Esophagus squamous epithelium (tissue), 5 donors: ENCODE results near the gene STARD7. TPM values are rescaled to one million over a fixed set of nuclear protein-coding genes. Genes with fewer than 3 reads are reported as not detected.

Source experiments
- DNase-seq: peaks from one replicate; lab custom pipeline; 2025; lab: John Stamatoyannopoulos, UW
- H3K27ac ChIP-seq, 4 donors: fragments of 200-600 bp; sonication (generic); one replicate each; pipeline ENCODE4 v1.5.1; 2016 to 2019; ENCODE audit warnings: mild to moderate bottlenecking in 1 of 4
- H3K27me3 ChIP-seq, 4 donors: fragments of 200-600 bp; sonication (generic); 1 replicate in 3 of 4; 2 replicates in 1 of 4; pipeline versions ENCODE4 v1.5.1 to v1.6.0; 2017 to 2021; ENCODE audit warnings: antibody characterized with exemption in 1 of 4
- H3K36me3 ChIP-seq, 3 donors: fragments of 200-600 bp; sonication (generic); one replicate each; pipeline ENCODE4 v1.5.1; 2016 to 2019
- H3K4me1 ChIP-seq, 3 donors: fragments of 200-600 bp; sonication (generic); one replicate each; pipeline ENCODE4 v1.5.1; 2017 to 2019
- H3K4me3 ChIP-seq, 4 donors: fragments of 200-600 bp; sonication (generic); 1 replicate in 3 of 4; 2 replicates in 1 of 4; pipeline ENCODE4 v1.5.1; 2016 to 2019; ENCODE audit warnings: mild to moderate bottlenecking in 2 of 4, moderate library complexity in 1 of 4
- H3K9me3 ChIP-seq, 3 donors: fragments of 200-600 bp; sonication (generic); one replicate each; pipeline ENCODE4 v1.5.1; 2016 to 2019
- CTCF ChIP-seq, 6 experiments: fragments of 450-650 bp in 4 of 6; fragments of 200-600 bp in 2 of 6; sonication (generic) in 2 of 6; IDR thresholded peaks; one replicate each; pipeline ENCODE4 v1.5.1; 2016 to 2019; ENCODE audit warnings: antibody characterized with exemption in 6 of 6, mild to moderate bottlenecking in 4 of 6, moderate library complexity in 4 of 6
- POLR2A ChIP-seq, 4 donors: fragments of 450-650 bp; IDR thresholded peaks; one replicate each; pipeline ENCODE4 v1.6.1; 2017; ENCODE audit warnings: antibody characterized with exemption in 4 of 4, mild to moderate bottlenecking in 4 of 4, moderate library complexity in 3 of 4
- WGBS, 2 donors: methylation state at CpG; one replicate each; pipeline ENCODE4 v1.1.5; 2018; 5-methylcytosine and 5-hydroxymethylcytosine counted together
- intact Hi-C: fragments of 100-400 bp; cut with DNase I; formaldehyde crosslinking; loops from one replicate; pipeline ENCODE4 v1.15.0; 2022
- total RNA-seq, 4 donors: library from RNA; depleted of rRNA; stranded (reverse); fragments of >200 nt; gene quantifications; one replicate each; pipeline ENCODE4 v1.1.0, GENCODE V29; 2016
- donor health status: DM: yes; HTN: yes; CAD: no.

Gene STARD7
- total RNA-seq, 4 donors from 2014 or later, result 84.2 to 137 (median 111) TPM

GRCh38 chr2:96158554-96158940, 50.1 kb downstream of the STARD7 start:
- no peak overlapping the region for H3K27ac ChIP-seq
- no peak overlapping the region for H3K4me3 ChIP-seq
- intact Hi-C loops, result no loop called here
- no peak for DNase-seq
- TF ChIP-seq CTCF (IDR thresholded peaks at IDR 0.05), result no peak
- TF ChIP-seq POLR2A (IDR thresholded peaks at IDR 0.05), result no peak
- peaks cover 0 to 23% (median 0%) of the 10 kb centered on the region in 4 donors for H3K27me3 ChIP-seq
- no peaks in the 10 kb centered on the region for H3K36me3 ChIP-seq
- peaks cover 0 to 11% (median 0%) of the 10 kb centered on the region in 3 donors for H3K4me1 ChIP-seq
- WGBS, 2 donors, result 88 to 100% methylated on average over 1 to 4 of the region's 14 CpGs
- no peaks in the 10 kb centered on the region for H3K9me3 ChIP-seq

- H3K36me3 ChIP-seq, result no peaks in the 10 kb centered on the region
- no peak overlapping the region for H3K27ac ChIP-seq
- H3K9me3 ChIP-seq, result no peaks in the 10 kb centered on the region
- DNase-seq, result no peak
- no peak overlapping the region for H3K4me3 ChIP-seq
- WGBS, 2 donors, result 54 to 63% methylated on average over 7 to 8 of the region's 19 CpGs
- intact Hi-C loops, result no loop called here
- peaks cover 0 to 11% (median 0%) of the 10 kb centered on the region in 3 donors for H3K4me1 ChIP-seq
- no peak for TF ChIP-seq CTCF (IDR thresholded peaks at IDR 0.05)
- no peak for TF ChIP-seq POLR2A (IDR thresholded peaks at IDR 0.05)
- peaks cover 0 to 23% (median 0%) of the 10 kb centered on the region in 4 donors for H3K27me3 ChIP-seq
Measured at GRCh38 chr2:96157649-96158553, 50.7 kb downstream of the STARD7 start.

GRCh38 chr2:96156926-96157648, 51.5 kb downstream of the STARD7 start:
- Histone ChIP-seq H3K27me3 (peaks cover 0 to 23% (median 0%) of the 10 kb centered on the region in 4 donors), H3K9me3 (no peaks in the 10 kb centered on the region), H3K4me3 (no peak overlapping the region), H3K4me1 (peaks cover 0 to 11% (median 0%) of the 10 kb centered on the region in 3 donors), H3K36me3 (no peaks in the 10 kb centered on the region), H3K27ac (no peak overlapping the region)
- intact Hi-C loops, result no loop called here
- WGBS, 2 donors, result 80 to 90% methylated on average over 2 to 3 of the region's 5 CpGs
- DNase-seq, result no peak
- no peak for TF ChIP-seq CTCF (IDR thresholded peaks at IDR 0.05)
- no peak for TF ChIP-seq POLR2A (IDR thresholded peaks at IDR 0.05)

GRCh38 chr2:96156011-96156820, 52.4 kb downstream of the STARD7 start:
- H3K4me1 ChIP-seq, result peaks cover 0 to 5% (median 0%) of the 10 kb centered on the region in 3 donors
- H3K36me3 ChIP-seq, result no peaks in the 10 kb centered on the region
- WGBS, 2 donors, result 67 to 83% methylated on average over 6 to 7 of the region's 10 CpGs
- H3K4me3 ChIP-seq, result no peak overlapping the region
- H3K9me3 ChIP-seq, result no peaks in the 10 kb centered on the region
- TF ChIP-seq POLR2A (IDR thresholded peaks at IDR 0.05), result no peak
- no peak for TF ChIP-seq CTCF (IDR thresholded peaks at IDR 0.05)
- no peak overlapping the region for H3K27ac ChIP-seq
- no peak for DNase-seq
- intact Hi-C loops, result no loop called here
- peaks cover 0 to 23% (median 0%) of the 10 kb centered on the region in 4 donors for H3K27me3 ChIP-seq
